Measurements from ENCODE around the gene NUDT6.
"Not testable (repeated sequence)": the region's sequence is repeated elsewhere in the genome, so short reads cannot be mapped to it uniquely, and the experiment has no call there.

Gene NUDT6

DNA sequence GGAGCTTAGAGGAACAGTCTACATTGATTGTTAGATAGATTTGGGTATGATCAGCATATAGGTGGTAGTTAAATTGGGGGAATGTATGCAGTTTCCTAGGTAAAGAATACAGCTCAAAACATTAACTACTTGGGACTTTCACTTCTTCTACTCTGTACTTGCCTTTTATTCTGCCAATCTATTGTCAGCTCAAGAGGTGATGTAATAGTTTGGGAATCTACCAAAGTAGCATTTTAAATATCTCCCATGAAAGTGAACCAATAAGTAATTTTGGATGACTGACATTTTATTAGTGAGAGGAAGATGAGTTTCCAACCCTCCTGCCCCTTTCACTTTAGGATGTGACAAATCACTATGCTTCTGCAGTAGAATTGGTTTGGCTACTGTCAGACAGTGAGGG is 43.4 kb downstream of the NUDT6 start:
- DNase-seq (ENCODE audit: extremely low read depth in 1 of 2, low read depth in 1 of 2): no peak

DNA sequence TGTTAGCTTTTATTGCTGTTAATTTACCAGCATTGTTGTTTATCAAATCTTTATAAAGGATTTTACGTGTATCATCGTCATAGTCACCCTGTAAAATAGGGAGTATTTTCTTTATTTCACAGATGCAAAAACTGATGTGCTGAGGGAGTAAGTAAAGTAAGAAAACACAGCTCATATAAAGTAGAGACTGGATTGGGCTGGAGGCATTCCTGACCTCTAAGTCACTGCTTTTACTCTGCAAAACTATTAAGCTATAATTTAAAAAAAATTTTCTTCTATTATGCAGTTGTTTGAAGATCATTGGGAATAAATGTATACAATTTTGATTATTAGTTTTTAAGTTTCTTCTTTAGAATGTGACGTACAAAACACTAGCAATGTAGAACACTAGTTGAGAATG is 45.9 kb downstream of the NUDT6 start:
- no peak for DNase-seq (ENCODE audit: extremely low read depth in 1 of 2, low read depth in 1 of 2)

DNA sequence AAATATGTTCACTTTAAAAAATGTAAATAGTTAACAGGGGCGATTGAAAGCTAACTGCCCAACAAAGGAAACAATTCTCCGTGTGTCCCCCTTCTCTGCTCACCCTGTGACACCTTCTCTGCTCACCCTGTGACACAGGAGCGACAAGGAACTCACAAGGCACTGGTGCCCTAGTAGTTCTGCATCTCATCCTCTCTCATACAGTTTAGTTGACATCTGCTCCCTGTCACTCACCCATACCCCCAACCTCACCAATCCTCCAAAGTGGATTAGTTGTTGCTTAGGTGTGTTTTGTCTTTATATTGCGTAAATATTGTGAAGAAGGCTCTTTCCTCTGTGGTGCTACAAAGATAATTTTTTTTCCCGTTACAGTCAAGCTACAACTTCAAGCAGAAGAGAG is 46.4 kb downstream of the NUDT6 start:
- DNase-seq (ENCODE audit: extremely low read depth in 1 of 2, low read depth in 1 of 2): no peak

DNA sequence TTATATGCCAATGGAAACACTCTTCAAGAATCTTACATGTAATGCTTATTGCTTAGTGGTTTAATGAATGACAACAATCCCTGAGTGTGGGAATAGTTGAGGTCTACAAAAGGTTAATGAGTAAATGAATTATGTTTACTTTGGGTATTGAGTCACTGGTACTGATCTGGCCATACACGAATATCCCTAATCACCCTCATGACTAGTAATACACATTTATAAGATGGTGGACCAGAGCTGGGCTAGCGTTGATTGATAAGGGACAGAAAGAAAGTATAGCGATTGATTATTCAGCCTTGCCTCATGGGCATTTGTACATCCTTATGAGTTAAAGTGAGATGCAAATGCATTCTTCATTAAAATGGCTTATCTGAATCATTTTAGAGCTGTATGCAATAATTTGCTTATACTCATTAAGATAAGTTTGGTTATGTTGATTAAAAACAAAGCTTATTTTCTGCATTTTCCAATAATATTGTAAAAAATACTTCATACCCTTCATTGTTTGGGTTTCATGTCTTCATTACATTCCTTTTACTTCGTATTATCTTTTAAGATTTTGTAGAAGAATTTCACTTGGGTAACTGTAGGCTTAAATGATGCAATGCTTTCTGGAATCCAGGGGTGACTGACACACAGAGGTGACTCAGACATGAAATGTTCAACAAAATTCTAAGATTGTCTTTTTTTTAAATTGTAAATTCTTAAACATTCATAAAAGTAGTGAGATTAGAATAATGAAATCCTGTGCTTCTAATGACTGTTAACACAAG is 48.4 kb downstream of the NUDT6 start:
- no peak for DNase-seq (ENCODE audit: extremely low read depth in 1 of 2, low read depth in 1 of 2)

DNA sequence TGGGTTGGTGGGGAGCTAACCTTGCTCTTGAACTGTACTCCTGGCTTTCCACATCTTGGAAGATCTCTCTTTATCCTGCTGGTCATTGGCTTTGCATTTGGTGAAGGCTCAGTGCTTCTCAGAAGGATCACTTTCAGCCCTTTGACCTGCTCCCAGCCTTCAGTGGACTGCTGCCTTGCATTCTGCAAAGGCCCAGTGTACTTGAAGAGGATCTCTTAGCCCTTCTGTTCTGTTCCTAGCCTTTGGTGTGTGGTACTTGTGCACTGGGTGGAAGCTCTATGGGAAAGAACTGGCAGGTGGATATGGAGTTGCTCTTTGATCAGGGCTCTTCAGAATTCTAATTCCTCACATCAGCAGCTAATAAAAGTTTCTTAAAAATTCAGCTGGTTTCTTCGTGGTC is 49.3 kb downstream of the NUDT6 start:
- DNase-seq (ENCODE audit: extremely low read depth in 1 of 2, low read depth in 1 of 2): no peak

DNA sequence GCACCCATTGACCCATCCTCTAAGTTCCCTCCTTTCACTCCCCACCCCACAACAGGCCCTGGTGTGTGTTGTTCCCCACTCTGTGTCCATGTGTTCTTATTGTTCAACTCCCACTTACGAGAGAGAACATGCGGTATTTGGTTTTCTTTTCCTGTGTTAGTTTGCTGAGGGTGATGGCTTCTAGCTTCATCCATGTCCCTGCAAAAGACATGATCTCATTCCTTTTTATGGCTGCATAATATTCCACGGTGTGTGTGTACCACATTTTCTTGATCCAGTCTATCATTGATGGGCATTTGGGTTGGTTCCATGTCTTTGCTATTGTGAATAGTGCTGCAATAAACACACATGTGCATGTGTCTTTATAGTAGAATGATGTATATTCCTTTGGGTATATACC is 54.2 kb downstream of the NUDT6 start:
- not testable (repeated sequence) for DNase-seq (ENCODE audit: extremely low read depth in 1 of 2, low read depth in 1 of 2)

DNA sequence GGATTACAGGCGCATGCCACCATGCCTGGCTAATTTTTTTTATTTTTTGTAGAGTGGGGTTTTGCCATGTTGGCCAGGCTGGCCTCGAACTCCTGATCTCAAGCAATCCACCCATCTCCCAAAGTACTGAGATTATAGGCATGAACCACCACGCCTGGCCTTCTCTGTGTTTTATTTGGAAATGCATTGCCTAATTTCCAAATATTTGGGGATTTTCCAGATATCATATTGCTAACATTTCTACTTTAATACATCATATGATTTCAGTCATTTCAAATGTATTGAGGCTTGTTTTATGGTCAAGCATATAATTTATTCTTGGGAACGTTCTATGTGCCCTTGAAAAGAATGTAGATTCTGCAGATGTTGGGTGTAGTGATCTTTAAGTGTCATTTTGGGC is 57.0 kb downstream of the NUDT6 start:
- DNase-seq (ENCODE audit: extremely low read depth in 1 of 2, low read depth in 1 of 2): no peak

DNA sequence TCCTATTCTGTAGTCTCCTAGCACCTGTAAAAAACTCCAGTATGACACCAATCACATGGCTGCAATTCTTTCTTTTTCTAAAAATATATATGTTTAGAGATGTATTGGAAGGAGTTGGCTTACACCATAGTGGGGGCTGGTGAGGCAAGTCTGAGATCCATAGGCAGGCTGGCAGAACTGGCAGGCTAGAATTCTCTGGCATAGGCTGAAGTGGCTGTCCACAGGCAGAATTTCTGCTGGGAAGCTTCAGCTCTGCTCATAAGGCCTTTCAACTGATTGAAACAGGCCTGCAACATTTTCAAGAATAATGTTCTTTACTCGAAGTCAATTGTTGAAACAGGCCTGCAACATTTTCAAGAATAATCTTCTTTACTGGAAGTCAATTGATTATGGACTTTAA is 58.8 kb downstream of the NUDT6 start:
- DNase-seq (ENCODE audit: extremely low read depth in 1 of 2, low read depth in 1 of 2): no peak

DNA sequence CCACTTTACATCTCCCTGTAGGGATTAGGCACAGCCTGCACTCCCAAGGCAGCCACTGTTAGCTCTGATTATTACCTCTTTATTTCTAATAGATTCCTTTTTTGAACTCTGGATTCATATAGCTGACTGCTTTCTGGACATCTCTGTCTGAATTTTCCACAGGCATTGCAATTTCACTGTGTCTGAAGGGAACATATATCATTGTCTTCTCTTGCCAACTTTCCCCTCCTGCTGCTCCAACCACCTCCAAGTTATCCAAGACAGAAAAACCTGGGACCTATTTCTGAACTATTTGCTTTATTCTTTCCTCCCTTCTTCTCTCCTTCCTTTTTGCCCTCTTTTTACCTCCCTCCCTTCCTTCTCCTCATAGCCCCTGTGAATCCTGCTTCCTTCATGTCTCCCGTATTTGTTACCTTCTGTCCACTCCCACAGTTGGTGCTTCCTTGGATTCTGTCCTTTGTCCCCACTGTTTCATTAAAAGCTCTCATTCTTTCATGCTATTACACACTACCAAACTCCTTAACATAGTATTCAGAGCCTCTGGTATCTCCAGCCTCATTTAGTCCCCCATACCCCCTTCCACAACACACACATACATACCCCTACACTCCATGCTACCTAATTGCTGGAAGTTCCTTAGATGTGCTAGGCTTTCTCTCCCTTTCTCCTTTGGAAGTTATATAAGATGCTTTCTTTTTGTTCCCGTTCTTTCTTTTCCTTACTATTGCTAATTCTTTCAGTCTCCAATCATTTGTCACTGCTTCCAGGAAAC is 61.0 kb downstream of the NUDT6 start:
- DNase-seq (ENCODE audit: extremely low read depth in 1 of 2, low read depth in 1 of 2): no peak

DNA sequence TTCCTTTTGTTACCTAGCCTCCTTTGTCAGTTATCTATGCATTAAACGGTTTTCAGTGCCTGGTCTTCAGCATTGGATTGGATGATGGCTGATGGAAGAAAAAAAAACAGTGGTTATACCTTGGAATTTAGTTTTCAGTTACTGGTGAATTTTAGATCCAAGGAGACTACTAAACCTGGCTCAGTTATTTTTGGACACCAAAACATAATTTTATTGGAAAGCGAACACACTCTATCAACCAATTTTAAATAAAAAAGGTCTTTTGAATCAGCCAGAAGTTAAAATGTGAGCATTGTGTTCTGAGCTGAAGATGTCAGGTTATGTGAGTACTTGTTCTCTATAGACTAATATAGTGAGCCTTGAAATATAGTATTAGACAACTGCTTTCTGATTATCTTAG is 63.7 kb downstream of the NUDT6 start:
- no peak for DNase-seq (ENCODE audit: extremely low read depth in 1 of 2, low read depth in 1 of 2)

DNA sequence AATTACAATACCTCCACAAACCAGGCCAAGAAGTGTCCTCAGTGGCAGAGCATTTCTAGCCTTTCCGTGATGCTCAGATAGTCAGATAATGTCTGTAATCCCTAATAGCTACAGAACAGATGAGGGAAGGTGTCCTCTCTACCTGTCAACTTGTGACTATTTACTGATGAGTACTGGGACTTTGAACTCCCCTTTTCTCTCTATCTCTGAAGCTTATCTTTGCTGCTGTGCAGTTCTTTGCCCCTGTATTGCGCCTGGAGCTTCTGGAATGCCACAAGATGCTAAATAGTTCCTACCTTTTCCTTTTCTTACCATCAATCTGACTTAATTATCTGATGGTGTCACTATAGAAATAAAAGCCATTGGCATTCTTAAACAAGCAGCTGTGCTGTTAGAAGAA is 65.2 kb downstream of the NUDT6 start:
- DNase-seq (ENCODE audit: extremely low read depth in 1 of 2, low read depth in 1 of 2): no peak

DNA sequence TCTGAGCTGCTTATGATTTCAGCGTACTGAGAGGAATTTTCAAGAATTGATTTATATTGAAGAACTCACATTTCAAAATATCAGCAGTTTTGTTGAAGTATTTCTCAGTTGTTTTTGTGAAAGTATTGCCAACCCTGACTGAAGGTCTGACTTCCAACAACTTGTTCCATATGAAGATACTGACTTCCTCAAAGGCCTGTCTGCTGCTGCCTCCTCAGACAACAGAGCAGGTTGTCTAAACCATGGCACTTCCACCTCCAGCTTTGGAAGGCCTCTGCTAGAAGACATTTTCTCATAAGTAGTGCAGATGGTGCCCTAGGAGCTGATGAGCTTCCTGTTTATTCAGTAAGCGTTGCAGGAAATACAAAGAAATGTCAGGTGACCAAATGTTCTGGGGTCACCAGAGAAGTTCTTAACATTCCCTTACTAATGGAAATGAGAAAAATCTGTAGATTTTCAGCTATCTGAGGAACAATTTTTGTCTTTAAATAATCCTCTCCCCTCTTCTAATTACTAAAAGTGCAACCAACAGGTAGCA is 67.0 kb downstream of the NUDT6 start:
- no peak for DNase-seq (ENCODE audit: extremely low read depth in 1 of 2, low read depth in 1 of 2)

DNA sequence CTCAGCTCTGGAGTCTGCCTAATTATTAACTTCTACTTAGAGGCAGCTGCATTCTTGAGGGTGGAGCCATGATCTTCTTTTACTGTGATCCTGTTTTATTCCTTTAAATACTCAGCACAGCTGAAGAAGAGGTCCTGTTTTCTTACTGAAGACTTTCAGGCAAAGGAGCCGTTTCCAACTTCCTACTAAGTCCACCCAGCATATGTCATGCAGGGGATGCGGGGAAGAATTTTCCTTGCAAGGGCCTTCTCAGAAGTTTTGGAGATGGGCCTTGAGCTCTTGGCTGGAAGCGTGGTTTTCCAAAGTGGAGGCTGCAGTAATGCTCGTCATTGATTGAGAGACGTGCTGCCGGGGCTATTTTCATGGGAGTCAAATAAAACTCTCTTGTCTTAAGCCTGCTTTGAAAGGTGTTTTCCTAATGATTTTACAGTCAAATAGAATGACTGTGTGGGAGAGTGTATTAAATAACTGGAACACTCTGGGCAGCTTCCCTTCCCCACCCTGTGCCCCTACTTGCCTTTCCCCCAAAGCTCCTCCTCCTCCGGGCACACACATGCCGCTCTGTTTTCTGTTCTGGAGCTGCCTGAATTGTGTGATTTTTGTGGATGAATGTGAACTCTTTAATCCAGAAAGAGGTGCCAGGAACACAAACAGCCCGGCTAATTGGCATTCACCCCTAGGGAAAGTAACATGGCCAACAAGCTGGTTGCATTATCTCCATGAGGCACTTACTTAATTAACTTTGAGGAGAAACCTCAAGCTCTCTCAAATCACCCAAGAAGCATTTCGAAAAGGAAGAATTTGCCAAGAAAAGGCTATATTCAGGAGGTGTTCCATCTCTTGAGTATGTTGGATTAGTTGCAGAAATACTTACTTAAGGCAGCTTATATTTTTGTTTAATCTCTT is 67.7 kb downstream of the NUDT6 start:
- DNase-seq (ENCODE audit: extremely low read depth in 1 of 2, low read depth in 1 of 2): no peak

DNA sequence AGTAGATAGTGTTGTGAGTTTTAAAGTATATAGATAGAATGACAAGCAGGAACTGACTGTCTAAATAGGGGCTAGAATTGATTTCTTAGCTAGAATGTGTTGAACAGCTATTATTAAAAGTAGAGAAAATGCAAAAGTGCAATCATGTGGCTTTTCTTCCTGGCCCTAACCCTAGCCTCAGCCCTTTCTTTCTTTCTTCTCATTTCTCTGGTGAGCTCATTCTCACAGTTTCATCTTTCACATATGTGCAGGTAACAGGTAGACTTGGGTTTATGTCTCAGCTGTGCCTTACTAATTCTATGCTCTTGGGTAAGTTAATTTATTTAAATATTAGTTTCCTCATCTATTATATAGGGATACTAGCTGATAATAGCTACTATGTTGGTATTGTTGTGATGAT is 70.8 kb downstream of the NUDT6 start:
- no peak for DNase-seq (ENCODE audit: extremely low read depth in 1 of 2, low read depth in 1 of 2)

DNA sequence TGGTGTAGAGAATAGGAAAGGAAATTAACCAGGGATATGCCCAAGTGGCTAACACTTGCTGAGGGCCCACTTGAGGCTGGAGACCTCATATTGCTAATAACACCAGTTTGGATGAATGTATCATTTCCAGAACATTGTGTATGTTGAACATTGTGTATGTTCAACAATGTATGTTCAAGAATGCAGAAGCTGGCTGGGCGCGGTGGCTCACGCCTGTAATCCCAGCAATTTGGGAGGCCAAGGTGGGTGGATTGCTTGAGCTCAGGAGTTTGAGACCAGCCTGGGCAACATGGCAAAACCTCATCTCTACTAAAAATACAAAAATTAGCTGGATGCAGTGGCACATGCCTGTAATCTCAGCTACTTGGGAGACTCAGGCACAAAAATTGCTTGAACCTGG is 72.6 kb downstream of the NUDT6 start:
- DNase-seq (ENCODE audit: extremely low read depth in 1 of 2, low read depth in 1 of 2): not testable (repeated sequence)

DNA sequence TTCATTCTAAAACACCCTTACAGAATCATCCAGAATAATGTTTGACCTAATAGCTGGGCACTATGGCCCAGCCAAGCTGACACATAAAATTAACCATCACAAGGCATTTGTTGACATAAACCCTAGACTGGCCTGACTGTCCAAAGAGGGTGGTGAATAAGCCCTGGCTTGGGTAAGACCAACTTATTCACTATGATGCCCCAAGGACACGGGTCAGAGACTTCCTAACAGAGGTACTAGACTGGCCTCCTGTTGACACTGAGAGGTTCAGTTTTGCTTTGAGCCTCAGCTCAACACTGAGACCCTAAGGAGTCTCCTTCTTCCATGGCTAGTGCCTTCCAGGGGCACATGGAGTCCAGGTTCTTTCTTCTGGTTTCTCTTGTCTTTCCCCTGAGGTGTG is 74.5 kb downstream of the NUDT6 start:
- DNase-seq (ENCODE audit: extremely low read depth in 1 of 2, low read depth in 1 of 2): no peak

DNA sequence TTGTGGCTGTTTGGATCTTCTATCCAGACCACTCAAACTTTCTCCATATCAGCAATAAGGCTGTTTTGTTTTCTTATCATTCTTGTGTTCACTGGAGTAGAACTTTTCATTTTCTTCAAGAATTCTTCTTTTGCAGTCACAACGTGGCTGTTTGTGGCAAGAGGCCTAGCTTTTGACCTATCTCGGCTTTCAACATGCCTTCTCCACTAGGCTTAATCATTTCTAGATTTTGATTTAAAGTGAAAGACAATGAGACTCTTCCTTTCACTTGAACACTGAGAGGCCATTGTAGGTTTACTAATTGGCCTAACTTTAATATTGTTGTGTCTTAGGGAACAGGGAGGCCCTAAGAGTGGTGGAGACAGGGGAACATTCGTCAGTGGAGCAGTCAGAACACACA is 76.6 kb downstream of the NUDT6 start:
- no peak for DNase-seq (ENCODE audit: extremely low read depth in 1 of 2, low read depth in 1 of 2)

DNA sequence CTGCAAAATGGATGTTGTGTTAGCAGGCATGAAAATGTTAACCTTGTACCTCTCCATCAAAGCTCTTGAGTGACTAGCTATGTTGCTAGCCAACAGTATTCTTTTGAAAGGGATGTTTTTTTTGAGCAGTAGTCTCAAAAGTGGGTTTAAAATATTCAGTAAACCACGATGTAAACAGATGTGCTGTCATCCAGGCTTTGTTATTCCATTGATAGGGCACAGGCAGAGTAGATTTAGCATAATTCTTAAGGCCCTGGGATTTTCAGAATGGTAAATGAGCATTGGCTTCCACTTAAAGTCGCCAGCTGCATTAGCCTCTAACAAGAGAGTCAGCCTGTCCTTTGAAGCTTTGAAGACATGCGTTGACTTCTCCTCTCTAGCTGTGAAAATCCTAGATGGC is 77.3 kb downstream of the NUDT6 start:
- DNase-seq (ENCODE audit: extremely low read depth in 1 of 2, low read depth in 1 of 2): no peak

DNA sequence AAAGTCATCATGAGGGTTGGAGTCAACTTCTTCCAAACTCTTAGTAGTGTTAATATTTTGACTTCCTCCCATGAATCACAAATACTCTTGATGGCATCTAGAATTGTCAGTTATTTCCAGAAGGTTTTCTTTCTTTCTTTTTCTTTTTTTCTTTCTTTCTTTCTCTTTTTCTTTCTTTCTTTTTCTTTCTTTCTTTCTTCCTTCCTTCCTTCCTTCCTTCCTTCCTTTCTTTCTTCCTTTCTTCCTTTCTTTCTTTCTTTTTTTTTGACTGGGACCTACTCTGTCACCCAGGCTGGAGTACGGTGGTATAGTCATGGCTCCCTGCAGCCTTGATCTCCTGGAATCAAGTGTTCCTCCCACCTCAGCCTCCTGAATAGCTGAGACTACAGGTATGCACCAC is 78.0 kb downstream of the NUDT6 start:
- DNase-seq (ENCODE audit: extremely low read depth in 1 of 2, low read depth in 1 of 2): not testable (repeated sequence)

DNA sequence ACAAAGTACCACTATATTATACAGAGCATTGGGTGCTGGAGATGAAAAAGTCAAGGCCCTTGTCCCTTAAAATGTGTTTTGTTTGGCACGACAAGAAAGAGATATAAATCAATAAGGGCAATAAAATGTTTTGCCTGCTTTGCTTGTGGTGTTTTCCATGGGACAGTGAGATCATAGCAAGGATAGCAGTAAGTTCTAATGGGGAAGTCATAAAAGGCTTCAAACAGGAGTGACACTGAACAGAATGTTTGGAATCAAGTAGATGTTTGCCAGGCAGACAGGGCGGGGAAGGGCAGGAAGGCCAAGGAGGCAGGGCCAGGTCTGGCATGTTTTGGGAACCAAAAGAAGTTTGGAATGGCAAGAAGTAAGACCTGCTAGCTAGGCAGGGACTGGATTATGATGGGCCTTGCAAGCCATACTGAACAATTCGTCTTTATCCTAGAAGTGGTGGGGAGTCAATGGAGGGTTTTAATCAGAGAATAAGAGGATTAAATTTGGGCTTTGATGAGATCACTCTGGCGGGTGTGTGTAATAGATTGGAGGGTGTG is 79.3 kb downstream of the NUDT6 start:
- no peak for DNase-seq (ENCODE audit: extremely low read depth in 1 of 2, low read depth in 1 of 2)
